Testis (tissue), 2 donors: ENCODE data around the gene CLASP2.

Experiments
- POLR2A ChIP-seq: fragments of 450-650 bp; IDR thresholded peaks from one replicate; pipeline ENCODE4 v1.6.1; 2017; ENCODE audit warnings: antibody characterized with exemption, mild to moderate bottlenecking, moderate library complexity
- TF ChIP-seq, protein P1 (sequence below), 3 experiments: fragments of 450-650 bp in 2 of 3; fragments of 200-600 bp in 1 of 3; sonication (generic) in 1 of 3; IDR thresholded peaks; one replicate each; pipeline ENCODE4 v1.5.1; 2016 to 2019; ENCODE audit warnings: antibody characterized with exemption in 3 of 3, mild to moderate bottlenecking in 2 of 3, moderate library complexity in 1 of 3

GRCh38 chr3:33602829-33603228 lies 115.2 kb downstream of the CLASP2 start:
- TF ChIP-seq, protein P1, sequence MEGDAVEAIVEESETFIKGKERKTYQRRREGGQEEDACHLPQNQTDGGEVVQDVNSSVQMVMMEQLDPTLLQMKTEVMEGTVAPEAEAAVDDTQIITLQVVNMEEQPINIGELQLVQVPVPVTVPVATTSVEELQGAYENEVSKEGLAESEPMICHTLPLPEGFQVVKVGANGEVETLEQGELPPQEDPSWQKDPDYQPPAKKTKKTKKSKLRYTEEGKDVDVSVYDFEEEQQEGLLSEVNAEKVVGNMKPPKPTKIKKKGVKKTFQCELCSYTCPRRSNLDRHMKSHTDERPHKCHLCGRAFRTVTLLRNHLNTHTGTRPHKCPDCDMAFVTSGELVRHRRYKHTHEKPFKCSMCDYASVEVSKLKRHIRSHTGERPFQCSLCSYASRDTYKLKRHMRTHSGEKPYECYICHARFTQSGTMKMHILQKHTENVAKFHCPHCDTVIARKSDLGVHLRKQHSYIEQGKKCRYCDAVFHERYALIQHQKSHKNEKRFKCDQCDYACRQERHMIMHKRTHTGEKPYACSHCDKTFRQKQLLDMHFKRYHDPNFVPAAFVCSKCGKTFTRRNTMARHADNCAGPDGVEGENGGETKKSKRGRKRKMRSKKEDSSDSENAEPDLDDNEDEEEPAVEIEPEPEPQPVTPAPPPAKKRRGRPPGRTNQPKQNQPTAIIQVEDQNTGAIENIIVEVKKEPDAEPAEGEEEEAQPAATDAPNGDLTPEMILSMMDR (IDR thresholded peaks at IDR 0.05), result no peak
- no peak for TF ChIP-seq POLR2A
